AG04450 (cell line): Measurements from ENCODE around the gene SPSB4. TPM values are rescaled to one million over a fixed set of nuclear protein-coding genes. Genes with fewer than 3 reads are reported as not detected.

ENCODE experiments used
- CTCF ChIA-PET: fragments of 300-600, 350-600 bp; formaldehyde crosslinking; extraction: SDS; loops from one replicate; lab custom pipeline; 2022; ENCODE audit warnings: antibody characterized with exemption, inconsistent platforms; lab: Charles Lee
- POLR2A ChIA-PET: fragments of 350-600 bp; formaldehyde crosslinking; extraction: SDS; loops from one replicate; lab custom pipeline; 2021; ENCODE audit warnings: antibody characterized with exemption, inconsistent platforms; lab: Yijun Ruan, JAX
- DNase-seq: peaks from one replicate; pipeline ENCODE4 v3.0.0-alpha.2; 2011; ENCODE audit warnings: low read depth, low spot score
- H3K27ac ChIP-seq: one replicate; pipeline ENCODE4 v1.5.1; 2012; ENCODE audit warnings: low read depth, low read length, control low read depth
- H3K27me3 ChIP-seq: one replicate; pipeline ENCODE4 v1.6.0; 2012; ENCODE audit warnings: low read length; ENCODE audit not compliant: control insufficient read depth, insufficient read depth
- H3K4me3 ChIP-seq: 2 replicates; pipeline ENCODE4 v1.5.1; 2011; ENCODE audit warnings: mild to moderate bottlenecking, low read depth, low read length, control low read depth
- H3K9me3 ChIP-seq: 2 replicates; pipeline ENCODE4 v1.5.1; 2012; ENCODE audit warnings: low read length; ENCODE audit not compliant: control insufficient read depth, insufficient read depth
- polyA plus RNA-seq: library from polyadenylated mRNA; depleted of rRNA; stranded (reverse); fragments of >200 nt; gene quantifications from 2 replicates; pipeline ENCODE4 v1.2.3, GENCODE V29; 2011
- TF ChIP-seq, protein P1 (sequence below): IDR thresholded peaks from 2 replicates; pipeline ENCODE4 v1.5.1; 2011; ENCODE audit warnings: low read depth, low read length, control low read depth, inconsistent platforms

Gene SPSB4
- polyA plus RNA-seq, 1 experiment: not detected

DNA sequence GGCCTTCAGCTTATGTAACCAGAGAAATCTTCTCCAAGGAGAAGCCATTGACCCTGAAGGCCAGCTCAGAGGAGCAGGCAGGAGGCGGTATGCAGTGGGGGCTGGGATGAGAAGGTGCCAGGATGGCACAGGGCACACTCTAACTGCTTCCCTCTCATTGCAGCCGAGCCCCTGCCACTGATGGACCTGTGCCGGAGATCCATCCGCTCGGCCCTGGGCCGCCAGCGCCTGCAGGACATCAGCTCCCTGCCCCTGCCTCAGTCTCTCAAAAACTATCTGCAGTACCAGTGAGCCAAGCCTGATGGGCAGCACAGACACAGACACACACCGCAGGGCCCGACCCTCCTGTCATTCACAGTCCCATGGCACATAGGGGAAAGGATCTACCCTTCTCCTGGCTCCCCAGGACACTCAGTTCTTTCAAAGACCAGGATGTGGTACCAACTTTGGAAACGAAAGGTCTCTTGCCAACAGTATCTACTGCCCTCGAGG lies 95.9 kb downstream of the SPSB4 start:
- no peak for DNase-seq
- TF ChIP-seq, protein P1, sequence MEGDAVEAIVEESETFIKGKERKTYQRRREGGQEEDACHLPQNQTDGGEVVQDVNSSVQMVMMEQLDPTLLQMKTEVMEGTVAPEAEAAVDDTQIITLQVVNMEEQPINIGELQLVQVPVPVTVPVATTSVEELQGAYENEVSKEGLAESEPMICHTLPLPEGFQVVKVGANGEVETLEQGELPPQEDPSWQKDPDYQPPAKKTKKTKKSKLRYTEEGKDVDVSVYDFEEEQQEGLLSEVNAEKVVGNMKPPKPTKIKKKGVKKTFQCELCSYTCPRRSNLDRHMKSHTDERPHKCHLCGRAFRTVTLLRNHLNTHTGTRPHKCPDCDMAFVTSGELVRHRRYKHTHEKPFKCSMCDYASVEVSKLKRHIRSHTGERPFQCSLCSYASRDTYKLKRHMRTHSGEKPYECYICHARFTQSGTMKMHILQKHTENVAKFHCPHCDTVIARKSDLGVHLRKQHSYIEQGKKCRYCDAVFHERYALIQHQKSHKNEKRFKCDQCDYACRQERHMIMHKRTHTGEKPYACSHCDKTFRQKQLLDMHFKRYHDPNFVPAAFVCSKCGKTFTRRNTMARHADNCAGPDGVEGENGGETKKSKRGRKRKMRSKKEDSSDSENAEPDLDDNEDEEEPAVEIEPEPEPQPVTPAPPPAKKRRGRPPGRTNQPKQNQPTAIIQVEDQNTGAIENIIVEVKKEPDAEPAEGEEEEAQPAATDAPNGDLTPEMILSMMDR: no peak
- CTCF ChIA-PET: no interaction called here
- no peak overlapping the region for H3K4me3 ChIP-seq
- H3K27me3 ChIP-seq: no peaks in the 10 kb centered on the region
- H3K27ac ChIP-seq: no peak overlapping the region
- POLR2A ChIA-PET: no interaction called here
- no peaks in the 10 kb centered on the region for H3K9me3 ChIP-seq

DNA sequence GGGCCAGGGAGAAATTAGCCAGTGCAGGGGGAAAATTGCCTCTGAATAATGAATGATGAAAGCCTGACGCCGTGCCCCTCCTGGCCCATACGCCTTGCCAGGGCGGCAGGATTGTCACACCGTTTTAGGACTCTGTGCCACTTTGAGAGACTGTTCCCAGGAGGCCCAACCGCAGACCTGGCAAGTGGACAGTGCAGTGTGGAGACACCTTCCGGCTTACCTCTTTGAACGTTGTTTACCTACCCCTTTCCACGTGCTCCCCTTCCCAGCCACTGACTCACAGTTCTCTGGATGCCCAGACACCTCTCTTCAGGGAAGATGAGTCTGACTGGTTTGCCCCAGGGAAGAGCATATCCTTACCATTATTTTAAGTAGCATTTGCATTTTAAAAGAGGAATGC lies 96.5 kb downstream of the SPSB4 start:
- Histone ChIP-seq H3K4me3 (no peak overlapping the region), H3K27me3 (no peaks in the 10 kb centered on the region), H3K27ac (no peak overlapping the region), H3K9me3 (no peaks in the 10 kb centered on the region)
- TF ChIP-seq, protein P1: no peak
- DNase-seq: no peak
- ChIA-PET POLR2A (no interaction called here), CTCF (no interaction called here)

DNA sequence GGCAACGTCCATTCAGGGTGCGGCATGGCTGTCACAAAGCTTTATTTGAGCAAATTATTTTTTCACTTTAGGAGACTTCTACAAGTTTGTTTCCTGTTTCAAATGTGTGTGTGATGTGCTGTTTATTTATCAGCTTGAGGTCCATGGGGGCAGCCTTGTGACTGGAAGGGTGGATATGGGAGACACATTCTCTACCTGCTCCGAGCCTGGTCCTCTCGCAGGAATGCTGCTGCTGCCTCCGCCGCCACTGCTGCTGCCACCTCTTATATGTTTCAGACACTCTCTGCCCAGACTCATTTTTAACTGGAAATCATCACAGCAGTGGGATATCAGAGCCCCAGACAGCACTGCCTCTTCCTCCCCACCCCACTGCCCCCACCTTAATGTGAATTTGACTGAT lies 97.0 kb downstream of the SPSB4 start:
- DNase-seq: no peak
- Histone ChIP-seq H3K27ac (no peak overlapping the region), H3K4me3 (no peak overlapping the region), H3K9me3 (no peaks in the 10 kb centered on the region), H3K27me3 (no peaks in the 10 kb centered on the region)
- TF ChIP-seq, protein P1: no peak
- CTCF ChIA-PET: no interaction called here
- POLR2A ChIA-PET: no interaction called here

DNA sequence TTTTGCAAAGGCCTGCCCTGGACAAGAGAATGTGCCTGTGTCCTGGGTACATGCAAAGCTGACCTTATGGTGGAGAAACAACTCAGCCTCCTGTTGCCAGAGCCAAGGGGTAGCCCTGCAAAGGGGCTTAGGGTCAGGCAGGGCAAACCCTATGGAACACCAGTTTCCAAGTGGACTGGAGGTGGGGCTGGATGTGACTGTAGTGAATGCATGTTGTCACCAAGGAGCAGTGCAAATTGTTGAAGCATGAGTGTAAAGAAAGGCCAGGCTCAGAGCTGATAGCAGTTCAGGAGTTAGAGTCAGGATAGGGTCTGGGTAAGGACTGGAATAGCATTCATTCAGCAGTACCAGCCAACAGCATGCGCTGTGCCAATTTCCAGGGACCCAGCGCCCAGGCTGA lies 97.6 kb downstream of the SPSB4 start:
- DNase-seq: no peak
- Histone ChIP-seq H3K27me3 (no peaks in the 10 kb centered on the region), H3K4me3 (no peak overlapping the region), H3K27ac (no peak overlapping the region), H3K9me3 (no peaks in the 10 kb centered on the region)
- TF ChIP-seq, protein P1: no peak
- POLR2A ChIA-PET: no interaction called here
- CTCF ChIA-PET: no interaction called here

DNA sequence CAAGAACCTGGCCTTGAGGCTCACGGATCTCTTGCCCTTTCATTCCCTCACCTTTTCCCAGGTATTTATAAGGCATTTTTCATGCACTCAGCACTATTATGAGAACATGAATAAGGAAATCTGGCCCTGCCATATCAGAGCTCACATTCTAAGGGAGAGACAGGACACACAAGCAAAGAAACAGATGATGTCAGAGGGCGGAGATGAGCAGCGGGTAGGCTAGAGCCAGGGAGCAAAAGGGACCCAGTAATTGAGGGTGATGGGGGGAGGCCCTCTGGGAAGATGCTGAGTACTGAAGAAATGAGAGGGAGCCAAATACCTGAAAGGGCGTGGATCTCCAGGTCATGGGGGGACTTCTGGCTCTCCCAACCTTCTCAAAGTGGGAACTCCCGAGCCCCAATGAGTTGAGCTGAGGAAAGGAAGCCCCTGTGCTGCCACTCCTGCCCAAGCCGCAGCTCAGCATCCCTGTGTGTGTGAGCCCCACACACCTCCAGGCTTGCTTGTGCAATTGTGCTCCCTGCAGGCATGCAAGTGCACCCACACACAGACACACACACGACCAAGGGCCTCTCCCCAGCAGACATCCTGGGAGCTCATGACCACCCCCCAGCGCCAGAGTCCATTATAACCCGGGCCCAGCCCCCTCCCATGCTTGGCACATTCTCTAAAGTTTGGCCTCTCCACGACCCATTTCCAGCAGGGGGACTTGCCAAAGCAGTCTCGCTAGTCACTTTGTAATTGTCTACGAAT lies 99.1 kb downstream of the SPSB4 start:
- DNase-seq: no peak
- no peaks in the 10 kb centered on the region for H3K9me3 ChIP-seq
- no peak overlapping the region for H3K27ac ChIP-seq
- POLR2A ChIA-PET: no interaction called here
- H3K27me3 ChIP-seq: no peaks in the 10 kb centered on the region
- H3K4me3 ChIP-seq: no peak overlapping the region
- CTCF ChIA-PET: interaction anchor here (0.6 to 1.1 kb wide), 2 partner anchors 42 to 495 kb away, joined by 3 to 5 read pairs; no protein-coding TSS in a partner anchor
- TF ChIP-seq, protein P1: no peak
